ENCODE results near the gene SYT13.
"Not testable (repeated sequence)": the region's sequence is repeated elsewhere in the genome, so short reads cannot be mapped to it uniquely, and the experiment has no call there.

The SYT13 gene

DNA sequence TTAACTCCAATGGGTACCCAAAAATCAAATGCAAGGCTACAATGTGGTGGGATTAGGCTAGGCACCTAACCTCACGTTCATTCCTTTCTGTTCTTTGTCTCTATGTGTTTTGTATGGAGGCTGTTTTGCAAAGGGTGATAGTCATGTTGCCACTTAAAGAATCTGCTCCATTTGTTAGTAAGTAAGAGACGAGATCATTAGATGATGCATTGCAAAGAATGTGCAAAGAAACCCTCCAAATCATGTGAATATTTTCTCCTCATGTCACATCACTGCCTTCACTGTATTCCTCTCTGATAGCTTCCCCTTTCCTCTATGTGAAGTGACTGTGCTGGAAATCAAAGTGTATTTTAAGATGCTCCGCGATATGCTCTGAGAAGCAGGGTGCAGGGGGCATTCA, 11.9 kb downstream of the SYT13 start:
- no peak for DNase-seq (ENCODE audit: low spot score)

DNA sequence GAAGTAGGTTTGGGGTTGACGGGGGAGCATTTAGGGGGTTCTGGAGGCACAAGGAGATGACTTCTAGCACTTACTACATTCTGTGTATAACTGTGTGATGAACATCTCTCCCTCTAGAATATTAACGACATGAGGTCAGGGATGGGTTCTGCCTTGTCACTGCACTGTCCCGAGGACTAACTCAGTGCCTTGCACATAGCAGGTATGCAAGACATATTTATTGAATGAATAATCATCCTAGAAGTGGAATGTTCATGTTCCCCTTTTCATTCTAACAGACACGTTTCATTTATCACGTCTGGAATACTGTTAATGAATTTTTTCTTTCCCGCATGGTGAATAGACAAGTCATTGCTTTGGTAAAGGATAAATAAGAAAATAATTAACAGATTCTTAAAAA, 12.6 kb downstream of the SYT13 start:
- DNase-seq (ENCODE audit: low spot score), result no peak

DNA sequence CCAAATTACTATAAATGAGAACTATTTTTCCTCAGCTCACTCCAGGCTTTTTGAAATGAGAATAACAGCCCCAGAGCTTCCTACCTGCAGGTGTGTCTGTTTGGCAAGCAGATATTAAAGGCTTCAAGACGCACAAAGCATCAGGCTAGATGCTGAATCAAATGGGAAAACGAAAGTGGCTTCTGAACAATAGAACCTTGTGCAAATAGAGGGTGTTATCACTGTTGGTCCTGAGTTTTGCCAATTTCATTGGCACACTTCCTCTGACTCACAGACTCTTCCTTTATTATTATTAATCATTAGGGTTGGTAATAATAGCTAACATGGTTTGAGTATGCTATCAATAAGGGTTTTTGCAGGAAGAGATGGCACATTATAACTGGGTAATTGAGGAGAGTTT, 13.4 kb downstream of the SYT13 start:
- DNase-seq (ENCODE audit: low spot score), result no peak

DNA sequence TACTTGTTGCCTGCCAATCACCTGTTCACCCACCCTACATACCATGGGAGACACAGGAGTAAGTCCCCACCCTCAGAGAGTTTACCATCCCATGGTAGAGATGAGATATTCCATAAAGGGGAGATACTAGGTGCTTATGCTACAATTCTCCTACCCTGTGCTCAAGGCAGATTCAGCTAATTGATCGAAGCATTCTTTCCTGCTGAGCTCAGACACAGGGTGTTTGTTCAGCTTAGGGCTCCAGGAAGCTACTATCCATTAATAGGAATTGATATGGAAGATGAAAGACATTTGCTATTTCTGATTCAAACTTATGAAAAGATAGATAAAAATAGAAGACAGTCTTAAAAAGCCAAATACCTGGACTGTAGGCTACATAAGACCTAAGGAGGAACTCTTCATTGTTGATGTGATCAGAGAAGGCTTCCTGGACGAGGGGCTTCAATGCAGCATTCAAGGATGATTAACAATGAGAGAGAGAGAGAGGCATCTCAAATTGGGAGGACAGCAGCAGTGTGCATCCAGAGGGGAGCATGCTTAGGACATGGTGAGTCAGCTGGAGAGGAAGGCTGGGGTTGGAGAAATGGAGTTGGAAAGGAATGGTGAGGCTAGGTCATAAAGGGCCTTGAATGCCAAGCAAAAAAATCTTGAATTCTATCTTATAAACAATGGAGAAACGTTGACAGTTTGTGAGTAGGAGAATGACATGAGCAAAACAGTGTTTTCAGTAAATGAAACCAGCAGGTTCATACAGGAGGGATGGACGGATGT, 15.0 kb downstream of the SYT13 start:
- DNase-seq (ENCODE audit: low spot score), result no peak

DNA sequence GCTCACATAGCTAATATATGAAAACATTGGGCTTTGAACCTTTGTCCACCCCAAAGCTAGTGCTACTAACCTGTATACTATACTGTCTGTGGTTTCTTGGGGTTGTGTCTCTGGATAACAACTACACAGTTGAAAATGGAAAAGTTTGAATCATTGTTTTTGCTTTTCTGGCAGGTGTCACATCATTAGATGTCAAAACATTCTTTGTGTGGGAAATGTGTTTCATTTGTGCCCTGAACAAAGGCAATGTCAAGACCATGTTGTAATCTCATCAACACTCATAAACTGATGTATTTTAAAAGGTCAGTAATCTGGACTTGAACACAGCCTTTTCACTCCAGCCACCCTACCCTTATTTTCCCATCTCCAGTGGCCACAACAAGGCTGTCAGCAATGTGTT, 16.5 kb downstream of the SYT13 start:
- no peak for DNase-seq (ENCODE audit: low spot score)

DNA sequence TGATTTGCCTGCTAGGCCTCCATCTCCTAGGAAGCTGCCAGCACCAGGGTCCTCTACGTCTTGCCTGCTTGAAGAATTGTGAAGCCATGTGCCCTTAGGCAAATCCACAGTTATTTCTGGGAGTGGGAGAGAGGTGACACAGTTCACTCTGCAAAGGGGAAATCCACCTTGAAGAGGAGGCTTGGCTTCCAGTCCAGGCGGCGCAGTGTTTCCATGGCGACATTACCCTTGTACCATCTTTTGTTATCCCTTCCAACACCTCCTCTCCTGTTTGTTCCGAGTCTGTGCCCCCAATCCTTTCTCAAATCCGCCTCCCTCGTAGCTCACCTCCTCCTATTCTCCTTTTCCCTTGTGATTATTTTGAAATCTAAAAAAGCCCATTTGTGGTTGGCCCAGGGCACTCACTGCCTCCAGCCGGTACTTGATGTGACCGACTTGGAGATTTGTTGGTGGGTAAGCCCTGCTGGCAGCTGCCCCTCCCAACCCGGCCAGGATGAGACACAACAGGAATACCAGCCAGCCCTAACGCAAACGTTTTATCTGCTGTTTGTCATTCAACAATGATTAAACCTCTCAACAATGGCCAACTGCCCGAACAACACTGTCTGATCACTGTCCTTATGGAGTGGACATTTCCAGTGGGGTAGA, 18.4 kb downstream of the SYT13 start:
- DNase-seq (ENCODE audit: low spot score), result no peak

DNA sequence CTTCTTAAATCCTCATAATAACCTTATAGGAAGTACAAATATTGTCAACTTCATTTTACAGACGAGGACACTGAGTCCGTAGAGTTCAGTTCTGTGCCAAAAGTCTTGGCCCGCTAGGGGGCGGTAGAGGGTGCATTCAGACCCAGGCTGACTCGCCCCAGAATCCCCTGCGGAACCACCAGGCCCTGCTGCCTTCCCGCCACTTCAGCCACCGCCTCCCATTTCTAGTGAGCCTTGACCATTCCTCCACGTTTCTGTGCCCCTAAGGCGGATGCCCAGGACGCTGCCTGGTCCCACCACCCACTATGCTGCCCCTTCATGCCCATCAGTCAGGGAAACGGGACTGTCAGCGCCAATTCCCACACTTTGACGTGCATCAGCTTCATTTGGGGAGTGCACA, 19.1 kb downstream of the SYT13 start:
- DNase-seq (ENCODE audit: low spot score), result peak; percentile 32

DNA sequence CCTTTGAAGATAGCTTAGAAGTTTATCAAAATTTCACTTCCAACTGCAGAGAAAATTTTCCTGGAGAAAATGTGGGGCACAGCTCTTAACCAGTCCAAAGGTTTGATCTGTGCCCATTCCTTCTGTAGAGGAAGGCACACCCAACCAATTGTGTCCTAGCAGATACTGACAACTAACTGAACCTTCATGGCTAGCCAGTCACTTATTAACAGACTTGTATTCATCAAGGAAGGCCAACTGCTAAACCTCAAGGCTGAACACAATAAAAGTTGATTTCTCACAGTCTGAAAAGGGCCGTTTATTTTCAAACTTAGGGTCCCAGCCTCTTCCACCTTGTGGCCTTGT, 19.5 kb downstream of the SYT13 start:
- DNase-seq (ENCODE audit: low spot score), result no peak

DNA sequence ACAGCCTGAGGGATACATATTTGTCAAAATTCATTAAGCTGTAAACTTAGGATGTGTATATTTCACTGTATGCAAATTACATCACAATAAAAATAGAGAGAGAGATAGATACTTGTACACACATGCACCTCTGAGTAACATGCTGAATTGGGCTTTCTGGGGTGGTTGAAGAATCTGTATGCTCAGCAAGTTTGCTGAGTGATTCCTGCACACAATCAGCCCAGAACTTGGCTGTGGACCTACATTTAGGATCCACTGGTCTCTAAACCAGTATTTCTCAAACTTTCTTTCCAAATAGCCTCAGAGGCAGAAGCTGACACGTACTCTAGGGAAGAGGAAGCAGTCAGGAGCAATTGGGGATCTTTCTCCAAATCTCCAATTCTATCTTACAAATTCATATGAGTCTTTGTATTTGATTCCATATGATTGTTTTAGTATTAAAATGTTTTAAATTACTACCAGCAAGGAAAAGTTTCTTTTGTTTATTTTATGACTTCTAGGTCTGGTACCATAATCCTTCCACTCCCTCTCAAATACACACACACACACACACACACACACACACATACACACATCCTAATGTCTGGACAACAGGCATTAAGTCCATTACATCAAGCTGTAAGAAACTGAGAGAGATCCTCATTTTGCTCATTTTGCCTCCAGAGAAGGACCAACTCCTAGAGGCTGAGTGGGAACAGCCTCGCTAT, 20.0 kb downstream of the SYT13 start:
- DNase-seq (ENCODE audit: low spot score), result no peak

DNA sequence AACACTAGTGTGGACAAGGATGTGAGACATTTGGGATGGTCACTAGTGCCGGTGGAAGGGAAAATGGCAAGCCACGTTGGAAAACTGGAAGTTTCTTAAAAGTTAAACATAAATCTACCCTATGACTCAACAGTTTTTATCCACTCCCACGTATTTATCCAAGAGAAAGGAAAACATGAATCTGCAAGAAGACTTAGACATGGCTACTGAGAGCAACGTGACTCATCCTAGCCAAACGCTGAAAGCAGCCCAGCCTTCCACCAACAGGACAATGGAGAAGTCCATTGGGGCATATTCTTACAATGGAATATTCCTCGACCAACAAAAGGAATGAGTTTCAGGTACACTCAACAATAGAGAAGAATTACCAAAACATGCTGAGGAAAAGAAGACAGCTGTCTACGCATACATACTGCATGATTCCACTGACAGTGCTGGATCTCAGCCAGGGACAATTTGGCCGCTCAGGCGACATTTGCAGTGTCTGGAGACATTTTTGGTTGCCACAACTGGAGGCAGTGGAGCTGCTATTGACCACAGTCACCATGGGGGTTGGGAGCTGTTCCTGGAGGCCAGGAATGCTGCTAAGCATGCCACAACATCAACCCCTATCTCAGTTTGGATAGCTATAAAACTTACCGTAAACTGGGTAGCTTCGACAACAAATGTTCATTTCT, 21.2 kb downstream of the SYT13 start:
- no peak for DNase-seq (ENCODE audit: low spot score)

DNA sequence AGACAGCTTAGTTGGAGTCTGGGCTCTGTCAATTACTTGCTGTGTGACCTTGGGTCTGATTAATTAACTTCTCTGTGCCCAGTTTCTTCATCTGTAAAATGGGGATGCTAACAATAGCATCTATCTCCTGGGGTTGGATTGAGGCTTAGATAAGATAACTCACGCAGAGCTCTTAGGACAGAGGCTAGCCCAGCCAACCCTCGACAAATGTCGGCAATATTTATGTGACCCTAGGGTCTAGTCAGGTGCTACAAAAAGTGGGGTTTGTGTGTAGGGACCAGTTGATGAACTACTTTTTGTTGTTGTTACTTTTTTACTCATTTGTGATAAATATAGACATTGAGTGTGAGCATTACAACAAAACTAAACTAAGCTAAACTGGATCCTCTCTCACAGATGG, 22.4 kb downstream of the SYT13 start:
- no peak for DNase-seq (ENCODE audit: low spot score)

DNA sequence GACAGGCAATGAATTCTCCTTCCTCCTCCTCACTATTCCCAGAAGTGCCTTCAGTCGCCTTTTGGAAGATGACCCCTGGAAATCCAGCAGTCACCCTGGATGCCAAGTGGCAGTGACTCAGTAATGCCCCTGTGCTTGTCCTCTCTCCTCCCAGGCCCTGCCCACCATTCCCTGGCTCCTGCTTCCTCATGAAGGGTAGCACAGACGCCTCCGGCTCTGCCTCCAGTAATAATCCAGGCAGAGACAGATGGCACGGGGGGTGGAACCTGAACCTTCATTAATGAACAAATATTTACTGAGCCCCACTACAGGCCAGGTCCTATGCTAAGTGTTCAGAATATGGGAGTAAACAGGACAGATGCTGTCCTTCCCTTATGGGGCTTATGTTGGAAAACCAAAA, 23.2 kb downstream of the SYT13 start:
- DNase-seq (ENCODE audit: low spot score), result no peak

DNA sequence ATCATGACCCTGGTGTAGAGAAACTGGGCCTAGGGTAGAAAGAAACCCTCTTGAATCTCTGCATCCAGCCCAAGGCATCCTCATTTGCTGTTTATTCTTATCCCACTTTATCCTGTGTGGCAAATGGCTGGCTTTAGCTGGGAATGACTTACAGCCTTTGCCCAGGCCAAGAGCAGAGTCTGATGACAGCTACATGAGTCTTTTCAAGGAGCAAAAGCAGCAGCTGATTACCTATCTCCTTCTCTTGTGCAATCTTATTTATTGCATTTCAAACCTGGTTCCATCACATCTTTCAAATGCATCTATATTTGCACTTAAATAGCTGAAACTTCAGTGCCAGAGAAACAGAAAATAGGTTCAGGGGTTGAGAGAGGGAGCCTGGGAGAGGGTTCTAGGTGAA, 26.1 kb downstream of the SYT13 start:
- no peak for DNase-seq (ENCODE audit: low spot score)

DNA sequence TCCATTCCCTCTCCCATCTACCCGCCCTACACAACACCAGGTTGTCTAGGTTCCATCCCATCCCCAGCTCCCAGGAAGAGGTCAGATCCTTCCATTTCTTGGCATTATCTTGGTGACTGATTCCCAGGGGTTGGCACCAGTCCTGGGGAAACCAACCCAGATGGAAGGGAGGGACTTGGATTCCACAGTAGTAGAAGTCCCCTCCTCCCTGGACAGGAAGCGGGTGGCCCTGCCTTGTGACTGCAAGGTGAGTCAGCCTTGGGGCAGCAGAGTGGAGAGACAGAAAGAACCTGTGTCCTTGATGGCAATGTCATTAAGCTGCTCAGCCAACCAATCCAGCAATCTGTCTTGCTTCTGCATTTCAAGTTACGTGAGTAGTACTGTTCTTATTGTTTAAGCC, 26.5 kb downstream of the SYT13 start:
- no peak for DNase-seq (ENCODE audit: low spot score)

DNA sequence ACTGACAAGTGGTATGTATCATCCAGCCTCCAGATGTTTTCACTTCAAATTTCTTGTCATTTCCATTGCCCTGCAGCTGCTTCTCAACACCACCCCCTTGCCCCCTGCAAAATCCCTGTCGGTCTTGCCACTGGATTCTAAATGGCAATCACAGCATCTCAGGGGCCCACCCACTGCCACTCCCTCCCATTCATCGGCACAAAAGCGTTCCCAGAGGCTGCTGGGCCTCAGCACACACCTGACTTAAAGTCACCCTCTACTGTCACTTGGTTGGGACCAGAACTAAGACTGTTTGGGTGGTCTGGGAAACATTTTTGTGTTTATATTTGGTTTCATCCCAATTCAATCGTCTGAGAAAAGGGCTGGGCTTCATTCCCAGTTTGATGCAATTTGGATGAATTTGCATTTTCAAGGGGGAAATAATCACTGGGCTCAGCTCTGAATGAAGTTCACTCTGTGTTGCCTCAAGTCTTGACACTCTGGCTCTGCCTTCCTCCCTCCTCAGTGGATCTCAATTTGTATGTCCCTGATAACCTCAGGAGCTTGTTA, 27.1 kb downstream of the SYT13 start:
- DNase-seq (ENCODE audit: low spot score), result no peak

DNA sequence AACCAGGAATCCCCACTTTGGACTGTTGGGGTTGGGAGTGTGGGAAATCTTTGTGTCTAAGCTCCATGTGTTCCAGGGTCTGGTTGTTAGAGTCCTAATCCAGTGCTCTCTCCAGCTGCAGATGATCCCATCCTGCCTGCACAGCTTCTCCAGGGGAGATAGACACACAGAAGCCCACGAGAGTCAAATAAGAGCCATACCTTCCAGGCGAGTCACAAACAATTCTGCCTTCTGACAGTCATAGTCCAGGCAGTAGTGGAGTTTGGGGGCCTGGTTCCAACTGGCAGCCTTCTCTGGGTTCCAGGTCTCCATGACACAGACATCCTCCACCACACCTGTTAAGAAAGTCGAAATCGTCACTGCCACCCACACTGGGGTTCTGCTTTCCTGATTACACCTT, 32.1 kb downstream of the SYT13 start:
- DNase-seq (ENCODE audit: low spot score), result no peak

DNA sequence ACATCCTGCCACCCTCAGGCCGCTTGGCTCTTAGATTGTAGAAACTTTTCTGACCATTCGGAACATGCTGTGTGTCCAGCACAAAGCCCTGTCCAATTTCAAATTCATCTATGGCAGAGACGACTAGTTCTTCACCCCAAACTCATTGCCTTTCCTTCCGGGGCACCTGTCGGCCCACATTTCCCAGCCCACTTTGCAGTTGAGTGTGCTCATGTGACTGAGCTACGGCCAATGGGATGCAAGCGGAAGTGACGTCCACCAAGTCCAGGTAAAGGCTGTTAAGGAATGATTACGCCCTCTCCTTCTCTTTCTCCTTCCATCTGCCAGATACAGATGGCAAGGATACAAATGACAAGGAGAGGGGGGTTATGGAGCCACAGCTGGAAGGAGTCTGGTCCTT, 32.5 kb downstream of the SYT13 start:
- DNase-seq (ENCODE audit: low spot score), result no peak

DNA sequence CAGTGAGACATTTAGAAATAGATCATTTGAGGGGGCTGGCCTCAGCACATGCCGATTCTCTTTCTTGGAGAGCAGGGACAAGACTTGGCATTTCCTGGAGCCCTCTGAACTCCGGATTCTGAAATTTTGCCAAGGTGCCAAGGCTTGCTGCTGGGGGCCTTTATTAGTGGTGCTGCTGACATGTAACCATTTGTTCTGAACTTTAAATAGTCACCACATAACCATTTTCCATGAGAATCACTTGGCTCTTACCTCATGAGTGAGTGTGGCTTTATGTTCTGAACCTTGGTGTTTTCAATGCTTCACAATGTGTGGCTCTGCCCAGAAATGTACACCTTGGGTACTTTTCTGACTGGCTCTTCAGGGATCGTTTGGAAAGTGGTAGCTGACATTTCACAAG, 33.3 kb downstream of the SYT13 start:
- no peak for DNase-seq (ENCODE audit: low spot score)

DNA sequence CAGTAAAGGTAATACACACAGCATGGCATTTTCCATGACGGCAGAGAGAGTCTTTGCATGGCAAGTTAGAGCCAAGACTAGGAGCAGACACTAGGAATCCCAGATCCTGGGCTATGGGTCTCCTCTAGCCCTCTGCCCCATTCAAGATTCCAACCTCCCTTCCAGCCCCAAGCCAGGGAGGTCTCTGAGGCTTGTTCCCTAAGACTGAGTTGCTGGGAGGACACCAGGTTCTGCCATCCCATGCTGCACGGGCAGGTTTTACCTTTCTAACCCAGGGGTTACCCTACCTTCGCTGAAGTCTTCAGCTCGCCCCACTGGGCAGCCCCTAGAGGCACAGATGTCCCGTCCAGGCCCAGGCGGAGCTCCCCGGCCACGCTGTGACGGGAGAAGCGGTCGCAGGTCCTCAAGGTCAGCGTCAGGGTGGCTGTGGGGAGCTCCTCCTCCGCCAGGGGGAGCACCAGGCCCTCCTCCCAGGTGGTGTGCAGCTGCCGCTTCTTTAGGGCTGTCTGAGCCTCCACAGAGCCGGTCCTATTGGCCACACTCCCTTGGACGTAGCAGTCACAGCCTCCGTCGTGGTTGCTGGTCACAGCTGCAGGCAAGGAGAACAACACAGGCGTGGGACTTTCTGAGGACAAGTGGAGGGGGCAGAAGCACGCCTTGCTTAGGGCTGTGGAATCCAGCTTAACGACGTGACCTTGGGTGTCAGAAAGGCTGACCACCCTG, 33.8 kb downstream of the SYT13 start:
- peak; percentile 11 for DNase-seq (ENCODE audit: low spot score)

DNA sequence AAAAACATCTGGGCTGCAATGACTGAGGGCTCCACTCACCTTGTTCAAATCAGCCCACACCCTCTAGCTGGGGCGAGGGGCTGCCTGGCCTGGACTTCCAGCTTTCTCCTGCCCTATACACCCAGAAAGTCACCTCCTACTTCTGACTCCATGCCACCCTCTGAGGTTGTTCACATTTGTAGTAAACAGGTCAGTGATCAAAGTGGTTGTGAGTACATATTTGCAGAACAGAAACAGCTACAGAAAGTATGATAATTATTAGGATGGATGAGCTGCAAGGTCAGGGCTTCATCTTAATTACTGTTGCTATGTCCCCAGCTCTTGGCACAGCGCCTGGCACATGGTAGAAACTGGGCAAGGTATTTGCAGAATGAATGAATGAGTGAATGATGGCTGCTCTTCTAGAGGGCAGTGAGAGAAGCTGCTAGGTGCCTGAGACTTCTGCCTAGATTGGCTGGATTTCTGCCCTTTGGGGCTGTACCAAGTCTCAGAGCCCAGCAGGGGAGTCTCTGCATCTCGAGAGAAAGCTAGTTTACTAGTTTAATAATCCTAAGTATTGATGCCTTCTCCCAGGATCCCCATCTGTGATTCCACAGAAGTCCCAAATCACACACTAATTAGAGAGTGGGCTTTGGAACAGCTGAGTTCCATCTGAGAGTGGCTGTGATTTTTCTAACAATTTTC, 36.0 kb downstream of the SYT13 start:
- no peak for DNase-seq (ENCODE audit: low spot score)

DNA sequence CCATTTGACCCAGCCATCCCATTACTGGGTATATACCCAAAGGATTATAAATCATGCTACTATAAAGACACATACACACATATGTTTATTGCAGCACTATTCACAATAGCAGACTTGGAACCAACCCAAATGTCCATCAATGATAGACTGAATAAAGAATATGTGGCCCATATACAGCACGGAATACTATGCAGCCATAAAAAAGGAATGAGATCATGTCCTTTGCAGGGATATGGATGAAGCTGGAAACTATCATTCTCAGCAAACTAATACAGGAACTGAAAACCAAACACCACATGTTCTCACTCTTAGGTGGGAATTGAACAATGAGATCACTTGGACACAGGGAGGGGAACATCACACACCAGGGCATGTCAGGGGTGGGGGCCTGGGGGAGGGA, 36.8 kb downstream of the SYT13 start:
- not testable (repeated sequence) for DNase-seq (ENCODE audit: low spot score)
